HCT116 (cell line): ENCODE data around the gene ERBB4.

Experiments
- POLR2AphosphoS5 ChIP-seq: IDR thresholded peaks from 2 replicates; pipeline ENCODE4 v1.6.1; 2011; ENCODE audit warnings: mild to moderate bottlenecking, low read depth, low read length, moderate library complexity
- TCF7L2 ChIP-seq: IDR thresholded peaks from 2 replicates; pipeline ENCODE4 v1.7.0; 2011; ENCODE audit warnings: borderline replicate concordance, inconsistent platforms; ENCODE audit not compliant: insufficient read depth, insufficient read length; ENCODE audit errors: extremely low read depth
- TF ChIP-seq, protein P1 (sequence below), 3 experiments: fragments of 200-600 bp in 1 of 3; sonication (generic) in 1 of 3; IDR thresholded peaks in 2 of 3; conservative IDR thresholded peaks in 1 of 3; 2 replicates each; pipeline ENCODE4 v1.5.1; 2012 to 2017; ENCODE audit warnings: low read depth in 2 of 3, low read length in 2 of 3, antibody characterized with exemption in 1 of 3, borderline replicate concordance in 1 of 3, control low read depth in 1 of 3, mild to moderate bottlenecking in 1 of 3, mixed read lengths in 1 of 3, mixed run types in 1 of 3, moderate library complexity in 1 of 3; ENCODE audit not compliant: insufficient read depth in 1 of 3

DNA sequence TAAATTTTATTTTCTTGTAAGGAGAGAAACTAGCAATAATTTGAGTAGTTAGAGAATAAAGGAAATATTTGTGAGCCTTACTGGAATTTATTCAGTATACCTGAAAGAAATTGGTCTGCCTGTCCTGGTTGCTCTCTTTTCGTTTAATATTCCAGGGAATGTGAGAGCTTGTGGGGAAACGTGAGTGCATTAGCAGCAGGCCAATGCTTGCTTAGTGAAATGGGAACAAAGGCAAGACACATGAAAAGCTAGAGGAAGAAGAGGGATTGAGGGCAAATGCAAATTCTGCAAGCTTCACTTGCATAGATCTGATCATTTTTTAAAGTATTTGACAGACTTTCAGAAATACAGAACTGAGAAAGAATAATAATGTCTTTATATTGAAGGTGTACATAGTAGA, 111.0 kb downstream of the ERBB4 start:
- TF ChIP-seq, protein P1, sequence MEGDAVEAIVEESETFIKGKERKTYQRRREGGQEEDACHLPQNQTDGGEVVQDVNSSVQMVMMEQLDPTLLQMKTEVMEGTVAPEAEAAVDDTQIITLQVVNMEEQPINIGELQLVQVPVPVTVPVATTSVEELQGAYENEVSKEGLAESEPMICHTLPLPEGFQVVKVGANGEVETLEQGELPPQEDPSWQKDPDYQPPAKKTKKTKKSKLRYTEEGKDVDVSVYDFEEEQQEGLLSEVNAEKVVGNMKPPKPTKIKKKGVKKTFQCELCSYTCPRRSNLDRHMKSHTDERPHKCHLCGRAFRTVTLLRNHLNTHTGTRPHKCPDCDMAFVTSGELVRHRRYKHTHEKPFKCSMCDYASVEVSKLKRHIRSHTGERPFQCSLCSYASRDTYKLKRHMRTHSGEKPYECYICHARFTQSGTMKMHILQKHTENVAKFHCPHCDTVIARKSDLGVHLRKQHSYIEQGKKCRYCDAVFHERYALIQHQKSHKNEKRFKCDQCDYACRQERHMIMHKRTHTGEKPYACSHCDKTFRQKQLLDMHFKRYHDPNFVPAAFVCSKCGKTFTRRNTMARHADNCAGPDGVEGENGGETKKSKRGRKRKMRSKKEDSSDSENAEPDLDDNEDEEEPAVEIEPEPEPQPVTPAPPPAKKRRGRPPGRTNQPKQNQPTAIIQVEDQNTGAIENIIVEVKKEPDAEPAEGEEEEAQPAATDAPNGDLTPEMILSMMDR (IDR thresholded peaks at IDR 0.05 in 2 of 3, conservative IDR thresholded peaks at IDR 0.05 in 1 of 3; ENCODE audit: borderline replicate concordance in 1 of 3, insufficient read depth in 1 of 3, low read depth in 2 of 3, low read length in 2 of 3), result no peak
- TF ChIP-seq POLR2AphosphoS5 (no peak), TCF7L2 (no peak)
